ENCODE measurements around the gene DEFB114. TPM values are rescaled to one million over a fixed set of nuclear protein-coding genes. Genes with fewer than 3 reads are reported as not detected.

DEFB114 gene
- total RNA-seq, 2 experiments from 2014 or later: not detected

- ChIA-PET CTCF (ENCODE audit: unreplicated experiment) (no interaction called here), POLR2A (no interaction called here)
- Histone ChIP-seq H3K36me3 (ENCODE audit: insufficient read depth, low read length) (no peaks in the 10 kb centered on the region), H2AFZ (ENCODE audit: low read length) (no peak overlapping the region), H3K9me3 (ENCODE audit: low read length) (no peaks in the 10 kb centered on the region), H3K4me1 (ENCODE audit: insufficient read depth, low read length, poor library complexity, severe bottlenecking) (no peaks in the 10 kb centered on the region), H3K4me2 (ENCODE audit: low read length) (no peak overlapping the region), H3K27ac (ENCODE audit: low read depth, low read length, poor library complexity, severe bottlenecking) (no peak overlapping the region), H3K79me2 (ENCODE audit: insufficient read depth, low read depth, low read length) (no peaks in the 10 kb centered on the region), H4K20me1 (ENCODE audit: insufficient read depth, low read length) (no peaks in the 10 kb centered on the region), H3K9me2 (ENCODE audit: insufficient read depth, low read length) (no peaks in the 10 kb centered on the region; the same call in 1 of the 2 replicates), H3K4me3 (ENCODE audit: low read depth, low read length, poor library complexity, severe bottlenecking) (no peak overlapping the region)
- DNase-seq (ENCODE audit: low spot score): no peak
- TF ChIP-seq, protein P1, sequence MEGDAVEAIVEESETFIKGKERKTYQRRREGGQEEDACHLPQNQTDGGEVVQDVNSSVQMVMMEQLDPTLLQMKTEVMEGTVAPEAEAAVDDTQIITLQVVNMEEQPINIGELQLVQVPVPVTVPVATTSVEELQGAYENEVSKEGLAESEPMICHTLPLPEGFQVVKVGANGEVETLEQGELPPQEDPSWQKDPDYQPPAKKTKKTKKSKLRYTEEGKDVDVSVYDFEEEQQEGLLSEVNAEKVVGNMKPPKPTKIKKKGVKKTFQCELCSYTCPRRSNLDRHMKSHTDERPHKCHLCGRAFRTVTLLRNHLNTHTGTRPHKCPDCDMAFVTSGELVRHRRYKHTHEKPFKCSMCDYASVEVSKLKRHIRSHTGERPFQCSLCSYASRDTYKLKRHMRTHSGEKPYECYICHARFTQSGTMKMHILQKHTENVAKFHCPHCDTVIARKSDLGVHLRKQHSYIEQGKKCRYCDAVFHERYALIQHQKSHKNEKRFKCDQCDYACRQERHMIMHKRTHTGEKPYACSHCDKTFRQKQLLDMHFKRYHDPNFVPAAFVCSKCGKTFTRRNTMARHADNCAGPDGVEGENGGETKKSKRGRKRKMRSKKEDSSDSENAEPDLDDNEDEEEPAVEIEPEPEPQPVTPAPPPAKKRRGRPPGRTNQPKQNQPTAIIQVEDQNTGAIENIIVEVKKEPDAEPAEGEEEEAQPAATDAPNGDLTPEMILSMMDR (conservative IDR thresholded peaks at IDR 0.05; ENCODE audit: low read length): no peak
- TF ChIP-seq EZH2phosphoT487 (IDR thresholded peaks at IDR 0.05; ENCODE audit: borderline replicate concordance, low read depth, low read length): no peak
- BruUV-seq (replicated peaks): no TSS peak
- intact Hi-C loops (cut with micrococcal nuclease; ENCODE audit: unreplicated experiment): no loop called here
Observed at GRCh38 chr6:49955847-49956246, 8.1 kb downstream of the DEFB114 start.

DNA sequence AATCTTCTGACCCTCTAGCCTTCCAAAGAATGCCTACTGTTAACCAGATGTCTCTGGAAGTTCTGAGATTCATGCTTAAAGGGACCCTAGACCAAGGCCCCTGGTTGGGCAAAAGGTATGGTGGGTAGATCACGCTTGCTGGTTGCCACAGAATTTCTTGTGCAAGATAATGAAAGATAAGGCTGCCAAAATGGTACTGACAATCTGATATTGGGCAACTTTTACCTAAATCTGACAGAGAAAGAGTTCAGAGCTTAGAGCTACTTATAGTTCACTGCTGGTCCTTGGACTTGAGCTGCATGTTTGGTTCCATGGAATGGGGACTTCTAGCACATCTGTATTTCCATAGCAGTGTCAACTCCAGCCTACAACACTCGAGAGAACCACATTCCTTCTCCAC is 12.0 kb downstream of the DEFB114 start:
- Histone ChIP-seq H4K20me1 (ENCODE audit: insufficient read depth, low read length) (no peaks in the 10 kb centered on the region), H2AFZ (ENCODE audit: low read length) (no peak overlapping the region), H3K9me3 (ENCODE audit: low read length) (no peaks in the 10 kb centered on the region), H3K36me3 (ENCODE audit: insufficient read depth, low read length) (no peaks in the 10 kb centered on the region), H3K4me1 (ENCODE audit: insufficient read depth, low read length, poor library complexity, severe bottlenecking) (no peaks in the 10 kb centered on the region), H3K79me2 (ENCODE audit: insufficient read depth, low read depth, low read length) (no peaks in the 10 kb centered on the region), H3K9me2 (ENCODE audit: insufficient read depth, low read length) (no peaks in the 10 kb centered on the region), H3K27ac (ENCODE audit: low read depth, low read length, poor library complexity, severe bottlenecking) (no peak overlapping the region), H3K4me3 (ENCODE audit: low read depth, low read length, poor library complexity, severe bottlenecking) (no peak overlapping the region), H3K4me2 (ENCODE audit: low read length) (no peak overlapping the region)
- BruUV-seq (replicated peaks): no TSS peak
- no peak for DNase-seq (ENCODE audit: low spot score)
- intact Hi-C loops (cut with micrococcal nuclease; ENCODE audit: unreplicated experiment): no loop called here
- ChIA-PET CTCF (ENCODE audit: unreplicated experiment) (no interaction called here), POLR2A (no interaction called here)
- TF ChIP-seq EZH2phosphoT487 (IDR thresholded peaks at IDR 0.05; ENCODE audit: borderline replicate concordance, low read depth, low read length): no peak
- TF ChIP-seq, protein P1 (conservative IDR thresholded peaks at IDR 0.05; ENCODE audit: low read length): no peak

DNA sequence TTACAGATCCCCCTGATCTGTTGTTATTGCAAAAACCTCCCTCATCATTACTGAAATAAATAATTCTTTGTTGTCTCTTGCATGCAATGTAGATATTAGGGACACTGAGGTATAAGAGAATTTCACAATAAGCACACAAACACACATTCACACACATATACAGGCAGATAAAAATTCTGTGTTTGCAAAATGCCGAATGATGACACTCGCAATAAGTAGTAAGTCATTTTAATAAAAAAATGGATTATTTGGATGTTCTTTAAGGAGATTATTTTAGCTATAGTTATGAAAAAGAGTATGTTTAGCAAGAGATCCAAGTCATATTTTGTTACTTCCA is 13.6 kb downstream of the DEFB114 start:
- H3K79me2 ChIP-seq (ENCODE audit: insufficient read depth, low read depth, low read length): no peaks in the 10 kb centered on the region
- no peak overlapping the region for H2AFZ ChIP-seq (ENCODE audit: low read length)
- no peak overlapping the region for H3K4me2 ChIP-seq (ENCODE audit: low read length)
- no peak for TF ChIP-seq EZH2phosphoT487 (IDR thresholded peaks at IDR 0.05; ENCODE audit: borderline replicate concordance, low read depth, low read length)
- TF ChIP-seq, protein P1 (conservative IDR thresholded peaks at IDR 0.05; ENCODE audit: low read length): no peak
- H3K27ac ChIP-seq (ENCODE audit: low read depth, low read length, poor library complexity, severe bottlenecking): no peak overlapping the region
- no peaks in the 10 kb centered on the region for H3K9me2 ChIP-seq (ENCODE audit: insufficient read depth, low read length)
- no peak overlapping the region for H3K4me3 ChIP-seq (ENCODE audit: low read depth, low read length, poor library complexity, severe bottlenecking)
- H4K20me1 ChIP-seq (ENCODE audit: insufficient read depth, low read length): no peaks in the 10 kb centered on the region
- intact Hi-C loops (cut with micrococcal nuclease; ENCODE audit: unreplicated experiment): no loop called here
- CTCF ChIA-PET (ENCODE audit: unreplicated experiment): no interaction called here
- no peaks in the 10 kb centered on the region for H3K9me3 ChIP-seq (ENCODE audit: low read length)
- H3K4me1 ChIP-seq (ENCODE audit: insufficient read depth, low read length, poor library complexity, severe bottlenecking): no peaks in the 10 kb centered on the region
- POLR2A ChIA-PET: interaction anchor here (1.2 kb wide), 1 partner anchor 9 kb away, joined by 3 read pairs; no protein-coding TSS in a partner anchor
- no TSS peak for BruUV-seq (replicated peaks)
- no peaks in the 10 kb centered on the region for H3K36me3 ChIP-seq (ENCODE audit: insufficient read depth, low read length)
- DNase-seq (ENCODE audit: low spot score): no peak

All from OCI-LY7 (cell line).